GM23338 (cell line): Measurements from ENCODE around the gene HSPA1A. TPM values are rescaled to one million over a fixed set of nuclear protein-coding genes. Genes with fewer than 3 reads are reported as not detected.
A peak's percentile ranks its signal among the peaks of the same experiment; 100 is the strongest.

Experiments used
- ATAC-seq: fragments of 200-7000 bp; cut with Tn5 transposase; 3 replicates; pipeline ENCODE4 v1.9.1; 2020
- DNase-seq: peaks from one replicate; pipeline ENCODE4 v3.0.0-alpha.2; 2015; ENCODE audit warnings: low spot score
- H2AFZ ChIP-seq: fragments of 200-600 bp; sonication (generic); 2 replicates; pipeline ENCODE4 v1.8.0; 2016; ENCODE audit warnings: antibody characterized with exemption, mild to moderate bottlenecking, moderate library complexity
- H3F3A ChIP-seq: fragments of 200-600 bp; sonication (generic); replicated peaks from 2 replicates; pipeline ENCODE4 v1.8.0; 2017; ENCODE audit warnings: antibody characterized with exemption, mixed run types, low read depth
- H3K27ac ChIP-seq: fragments of 200-600 bp; sonication (generic); 2 replicates; pipeline ENCODE4 v1.6.1; 2016; ENCODE audit warnings: low read depth
- H3K27me3 ChIP-seq: fragments of 200-600 bp; sonication (generic); 2 replicates; pipeline ENCODE4 v1.8.0; 2016; ENCODE audit warnings: mild to moderate bottlenecking, mixed run types, moderate library complexity; ENCODE audit not compliant: insufficient read depth
- H3K36me3 ChIP-seq: fragments of 200-600 bp; sonication (generic); 2 replicates; pipeline ENCODE4 v1.8.0; 2016; ENCODE audit warnings: mild to moderate bottlenecking; ENCODE audit not compliant: insufficient read depth
- H3K4me1 ChIP-seq: fragments of 200-600 bp; sonication (generic); 2 replicates; pipeline ENCODE4 v1.8.0; 2016; ENCODE audit warnings: mild to moderate bottlenecking, moderate library complexity; ENCODE audit not compliant: insufficient read depth
- H3K4me2 ChIP-seq: fragments of 200-600 bp; sonication (generic); 2 replicates; pipeline ENCODE4 v1.7.1; 2017; ENCODE audit warnings: mixed run types
- H3K4me3 ChIP-seq: fragments of 200-600 bp; sonication (generic); 2 replicates; pipeline ENCODE4 v1.6.1; 2016; ENCODE audit warnings: mixed run types
- H3K79me2 ChIP-seq: fragments of 200-600 bp; sonication (generic); replicated peaks from 2 replicates; pipeline ENCODE4 v1.8.0; 2017; ENCODE audit warnings: mild to moderate bottlenecking; ENCODE audit not compliant: insufficient read depth
- H3K9me2 ChIP-seq: fragments of 200-600 bp; sonication (generic); 2 replicates; pipeline ENCODE4 v1.8.0; 2017; ENCODE audit not compliant: insufficient read depth
- H4K20me1 ChIP-seq: fragments of 200-600 bp; sonication (generic); replicated peaks from 2 replicates; pipeline ENCODE4 v1.8.0; 2017; ENCODE audit warnings: mild to moderate bottlenecking; ENCODE audit not compliant: insufficient read depth
- H3K27ac Mint-ChIP-seq: 2 replicates; pipeline ENCODE4 v1.8.0; 2020; ENCODE audit warnings: inconsistent platforms, mild to moderate bottlenecking, moderate library complexity, mixed read lengths
- H3K27me3 Mint-ChIP-seq: 3 replicates; pipeline ENCODE4 v1.8.0; 2022; ENCODE audit warnings: low read depth, mild to moderate bottlenecking, moderate library complexity, mixed read lengths, inconsistent platforms; ENCODE audit not compliant: insufficient read depth, poor library complexity
- H3K36me3 Mint-ChIP-seq: 3 replicates; pipeline ENCODE4 v1.8.0; 2021; ENCODE audit warnings: low read depth, mild to moderate bottlenecking, inconsistent platforms, moderate library complexity, mixed read lengths
- H3K4me1 Mint-ChIP-seq: 3 replicates; pipeline ENCODE4 v1.8.0; 2020; ENCODE audit warnings: mild to moderate bottlenecking, inconsistent platforms, mixed read lengths
- H3K4me3 Mint-ChIP-seq: 3 replicates; pipeline ENCODE4 v1.8.0; 2021; ENCODE audit warnings: moderate library complexity, mild to moderate bottlenecking, inconsistent platforms, mixed read lengths
- H3K9me3 Mint-ChIP-seq: 3 replicates; pipeline ENCODE4 v1.8.0; 2020; ENCODE audit warnings: moderate library complexity, mild to moderate bottlenecking, inconsistent platforms, mixed read lengths
- CREB1 ChIP-seq: fragments of 250-450 bp; sonication (Bioruptor Pico); IDR thresholded peaks from 2 replicates; pipeline ENCODE4 v1.5.0; 2020; ENCODE audit warnings: low read depth, mild to moderate bottlenecking, moderate library complexity
- JUNB ChIP-seq: IDR thresholded peaks from one replicate; pipeline ENCODE4 v1.6.1; 2016; ENCODE audit warnings: antibody characterized with exemption; ENCODE audit not compliant: unreplicated experiment
- POLR2AphosphoS5 ChIP-seq: IDR thresholded peaks from 2 replicates; pipeline ENCODE4 v1.6.1; 2016; ENCODE audit warnings: antibody characterized with exemption, low read depth
- ZNF462 ChIP-seq: fragments of 250-450 bp; sonication (Bioruptor Pico); IDR thresholded peaks from 2 replicates; pipeline ENCODE4 v1.5.0; 2020; ENCODE audit warnings: mild to moderate bottlenecking, moderate library complexity
- polyA plus RNA-seq: library from polyadenylated mRNA; unstranded; fragments of >200 nt; fragmentation: Nextera tagmentation; extraction: Ambion mirVana; gene quantifications from 2 replicates; pipeline ENCODE4 v1.2.1, GENCODE V29; 2016
- total RNA-seq: library from RNA; depleted of rRNA; stranded (reverse); fragments of >200 nt; shearing (Covaris generic); gene quantifications from 2 replicates; pipeline ENCODE4 v1.2.3, GENCODE V29; 2014
- TF ChIP-seq, protein P1 (sequence below): IDR thresholded peaks from 2 replicates; pipeline ENCODE4 v1.6.1; 2016; ENCODE audit warnings: antibody characterized with exemption
- TF ChIP-seq, protein P2 (sequence below): IDR thresholded peaks from one replicate; pipeline ENCODE4 v1.6.1; 2018; ENCODE audit warnings: antibody characterized with exemption; ENCODE audit not compliant: unreplicated experiment
- TF ChIP-seq, protein P3 (sequence below), 2 experiments: fragments of 200-600 bp in 1 of 2; sonication (generic) in 1 of 2; conservative IDR thresholded peaks; 2 replicates each; pipeline versions ENCODE4 v1.5.1 to v1.6.1; 2016 to 2017; ENCODE audit warnings: antibody characterized with exemption in 2 of 2, low read depth in 2 of 2, mild to moderate bottlenecking in 2 of 2, moderate library complexity in 1 of 2

Gene HSPA1A
- total and polyA plus RNA-seq, 2 experiments from 2014 or later, result 36.1 to 57.1 TPM

GRCh38 chr6:31795616-31796298, 19.6 kb upstream of the HSPA1A start, which contains the start of gene VARS1:
Gene VARS1, minus strand, starts transcription at chr6:31795752. Its CDS starts 535 bp downstream, at chr6:31795217.
- TF ChIP-seq, protein P1, sequence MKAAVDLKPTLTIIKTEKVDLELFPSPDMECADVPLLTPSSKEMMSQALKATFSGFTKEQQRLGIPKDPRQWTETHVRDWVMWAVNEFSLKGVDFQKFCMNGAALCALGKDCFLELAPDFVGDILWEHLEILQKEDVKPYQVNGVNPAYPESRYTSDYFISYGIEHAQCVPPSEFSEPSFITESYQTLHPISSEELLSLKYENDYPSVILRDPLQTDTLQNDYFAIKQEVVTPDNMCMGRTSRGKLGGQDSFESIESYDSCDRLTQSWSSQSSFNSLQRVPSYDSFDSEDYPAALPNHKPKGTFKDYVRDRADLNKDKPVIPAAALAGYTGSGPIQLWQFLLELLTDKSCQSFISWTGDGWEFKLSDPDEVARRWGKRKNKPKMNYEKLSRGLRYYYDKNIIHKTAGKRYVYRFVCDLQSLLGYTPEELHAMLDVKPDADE, result peak; percentile 27; the same call in 1 of the 2 replicates
- TF ChIP-seq ZNF462 (no peak), JUNB (no peak), POLR2AphosphoS5 (peak; percentile 38), CREB1 (CRISPR knock-in tag) (no peak)
- TF ChIP-seq, protein P2, sequence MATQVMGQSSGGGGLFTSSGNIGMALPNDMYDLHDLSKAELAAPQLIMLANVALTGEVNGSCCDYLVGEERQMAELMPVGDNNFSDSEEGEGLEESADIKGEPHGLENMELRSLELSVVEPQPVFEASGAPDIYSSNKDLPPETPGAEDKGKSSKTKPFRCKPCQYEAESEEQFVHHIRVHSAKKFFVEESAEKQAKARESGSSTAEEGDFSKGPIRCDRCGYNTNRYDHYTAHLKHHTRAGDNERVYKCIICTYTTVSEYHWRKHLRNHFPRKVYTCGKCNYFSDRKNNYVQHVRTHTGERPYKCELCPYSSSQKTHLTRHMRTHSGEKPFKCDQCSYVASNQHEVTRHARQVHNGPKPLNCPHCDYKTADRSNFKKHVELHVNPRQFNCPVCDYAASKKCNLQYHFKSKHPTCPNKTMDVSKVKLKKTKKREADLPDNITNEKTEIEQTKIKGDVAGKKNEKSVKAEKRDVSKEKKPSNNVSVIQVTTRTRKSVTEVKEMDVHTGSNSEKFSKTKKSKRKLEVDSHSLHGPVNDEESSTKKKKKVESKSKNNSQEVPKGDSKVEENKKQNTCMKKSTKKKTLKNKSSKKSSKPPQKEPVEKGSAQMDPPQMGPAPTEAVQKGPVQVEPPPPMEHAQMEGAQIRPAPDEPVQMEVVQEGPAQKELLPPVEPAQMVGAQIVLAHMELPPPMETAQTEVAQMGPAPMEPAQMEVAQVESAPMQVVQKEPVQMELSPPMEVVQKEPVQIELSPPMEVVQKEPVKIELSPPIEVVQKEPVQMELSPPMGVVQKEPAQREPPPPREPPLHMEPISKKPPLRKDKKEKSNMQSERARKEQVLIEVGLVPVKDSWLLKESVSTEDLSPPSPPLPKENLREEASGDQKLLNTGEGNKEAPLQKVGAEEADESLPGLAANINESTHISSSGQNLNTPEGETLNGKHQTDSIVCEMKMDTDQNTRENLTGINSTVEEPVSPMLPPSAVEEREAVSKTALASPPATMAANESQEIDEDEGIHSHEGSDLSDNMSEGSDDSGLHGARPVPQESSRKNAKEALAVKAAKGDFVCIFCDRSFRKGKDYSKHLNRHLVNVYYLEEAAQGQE, result no peak
- TF ChIP-seq, protein P3, sequence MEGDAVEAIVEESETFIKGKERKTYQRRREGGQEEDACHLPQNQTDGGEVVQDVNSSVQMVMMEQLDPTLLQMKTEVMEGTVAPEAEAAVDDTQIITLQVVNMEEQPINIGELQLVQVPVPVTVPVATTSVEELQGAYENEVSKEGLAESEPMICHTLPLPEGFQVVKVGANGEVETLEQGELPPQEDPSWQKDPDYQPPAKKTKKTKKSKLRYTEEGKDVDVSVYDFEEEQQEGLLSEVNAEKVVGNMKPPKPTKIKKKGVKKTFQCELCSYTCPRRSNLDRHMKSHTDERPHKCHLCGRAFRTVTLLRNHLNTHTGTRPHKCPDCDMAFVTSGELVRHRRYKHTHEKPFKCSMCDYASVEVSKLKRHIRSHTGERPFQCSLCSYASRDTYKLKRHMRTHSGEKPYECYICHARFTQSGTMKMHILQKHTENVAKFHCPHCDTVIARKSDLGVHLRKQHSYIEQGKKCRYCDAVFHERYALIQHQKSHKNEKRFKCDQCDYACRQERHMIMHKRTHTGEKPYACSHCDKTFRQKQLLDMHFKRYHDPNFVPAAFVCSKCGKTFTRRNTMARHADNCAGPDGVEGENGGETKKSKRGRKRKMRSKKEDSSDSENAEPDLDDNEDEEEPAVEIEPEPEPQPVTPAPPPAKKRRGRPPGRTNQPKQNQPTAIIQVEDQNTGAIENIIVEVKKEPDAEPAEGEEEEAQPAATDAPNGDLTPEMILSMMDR (conservative IDR thresholded peaks at IDR 0.05; ENCODE audit: low read depth in 2 of 2), result peak; percentile 39 to 97; a peak in 3 of 4 replicates
- Histone ChIP-seq H3K4me1 (no peaks in the 10 kb centered on the region; the same call in 1 of the 2 replicates), H2AFZ (peak within 1 kb of the TSS; percentile 91), H3K79me2 (peaks cover 22% of the 10 kb centered on the region), H3K27ac (peak within 1 kb of the TSS; percentile 78), H3K4me2 (peak within 1 kb of the TSS; percentile 98), H3K36me3 (peaks cover 11% of the 10 kb centered on the region), H4K20me1 (0 out of 2 replicates have a peak, but pooled peaks cover 3% of the 10 kb centered on the region), H3K9me2 (no peaks in the 10 kb centered on the region), H3K4me3 (peak within 1 kb of the TSS; percentile 99), H3F3A (peaks cover 35% of the 10 kb centered on the region), H3K27me3 (no peaks in the 10 kb centered on the region)
- peaks cover 13% of the 10 kb centered on the region for H3K27me3 Mint-ChIP-seq
- peaks cover 9% of the 10 kb centered on the region for H3K4me1 Mint-ChIP-seq
- peak; percentile 78 for ATAC-seq
- peak; percentile 97 for DNase-seq
- H3K4me3 Mint-ChIP-seq, result peak within 1 kb of the TSS; percentile 95
- H3K36me3 Mint-ChIP-seq, result peaks cover 43% of the 10 kb centered on the region
- H3K27ac Mint-ChIP-seq, result peak within 1 kb of the TSS; percentile 97
- no peaks in the 10 kb centered on the region for H3K9me3 Mint-ChIP-seq
